Femur (tissue), 1 donor: Measurements from ENCODE around the gene FBRSL1.

ENCODE experiments used
- DNase-seq: peaks from one replicate; pipeline ENCODE4 v3.0.0-alpha.2; 2017

The FBRSL1 gene

GRCh38 chr12:132513458-132514135 lies 23.6 kb downstream of the FBRSL1 start:
- no peak for DNase-seq

DNA sequence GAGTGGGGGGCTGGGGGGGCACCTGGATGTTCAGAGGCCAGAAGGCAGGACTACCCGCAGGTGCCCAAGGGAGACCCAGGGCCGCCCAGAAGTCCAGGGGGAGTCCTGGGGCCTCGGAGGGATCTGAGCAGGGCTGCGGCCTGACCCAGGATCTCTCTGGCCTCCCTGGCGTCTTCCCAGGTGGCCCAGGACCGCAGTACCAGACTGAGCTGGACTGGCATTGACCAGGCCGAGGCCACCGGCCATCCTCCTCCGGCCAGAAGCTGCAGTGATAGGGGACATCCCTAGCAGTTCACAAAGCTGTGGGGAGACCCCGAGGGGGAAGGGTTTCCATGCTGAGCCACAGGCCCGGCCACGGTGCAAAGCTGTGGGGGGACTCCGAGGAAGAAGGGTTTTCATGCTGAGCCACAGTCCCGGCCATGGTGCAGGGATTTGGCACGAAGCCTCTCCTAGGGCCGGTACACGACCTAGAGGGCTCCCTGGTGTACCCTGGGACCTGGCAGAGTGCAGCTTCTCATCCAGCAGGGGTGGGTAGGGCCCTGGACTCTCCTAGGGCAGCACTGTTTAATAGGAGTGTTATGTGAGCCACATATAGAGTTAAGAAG lies 24.4 kb downstream of the FBRSL1 start:
- DNase-seq = no peak

GRCh38 chr12:132514838-132515237 lies 24.9 kb downstream of the FBRSL1 start:
- no peak for DNase-seq

- DNase-seq = no peak
Measured at GRCh38 chr12:132516095-132517012, 26.4 kb downstream of the FBRSL1 start.

DNA sequence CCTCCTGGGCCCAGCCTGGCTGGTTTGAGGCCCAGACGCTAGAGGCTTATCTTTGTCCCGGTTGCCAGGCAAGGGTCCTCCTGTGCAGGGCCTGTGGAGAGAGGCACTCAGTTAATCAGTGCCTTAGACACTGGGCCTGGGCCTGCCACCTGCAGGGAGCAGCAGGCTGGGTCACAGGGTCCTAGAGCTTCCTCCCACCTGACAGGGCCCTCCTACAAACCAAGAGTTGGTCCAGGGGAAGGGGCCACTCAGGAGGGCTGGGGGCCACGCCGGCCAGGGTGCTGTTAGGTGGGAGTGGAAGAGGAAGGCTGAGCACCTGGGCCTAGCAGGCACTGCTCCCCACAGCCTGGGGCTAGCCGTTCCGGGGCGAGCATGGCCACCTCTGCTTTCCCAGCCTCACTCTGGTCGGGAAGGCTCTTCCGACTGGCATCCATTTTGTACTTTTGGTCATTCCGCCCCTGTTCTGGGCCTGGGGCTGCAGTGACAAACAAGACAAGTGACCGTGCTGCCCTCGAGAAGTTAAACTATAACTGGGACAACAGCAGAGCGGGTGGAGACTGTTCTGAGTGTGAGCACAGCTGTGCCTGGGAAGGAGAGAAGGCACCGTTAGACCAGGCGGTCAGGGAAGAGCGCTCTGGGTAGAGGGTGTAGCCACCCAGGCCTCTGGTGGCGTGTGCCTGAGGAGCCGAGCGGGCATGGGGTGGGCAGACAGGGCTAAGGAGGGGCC lies 27.2 kb downstream of the FBRSL1 start:
- no peak for DNase-seq

DNA sequence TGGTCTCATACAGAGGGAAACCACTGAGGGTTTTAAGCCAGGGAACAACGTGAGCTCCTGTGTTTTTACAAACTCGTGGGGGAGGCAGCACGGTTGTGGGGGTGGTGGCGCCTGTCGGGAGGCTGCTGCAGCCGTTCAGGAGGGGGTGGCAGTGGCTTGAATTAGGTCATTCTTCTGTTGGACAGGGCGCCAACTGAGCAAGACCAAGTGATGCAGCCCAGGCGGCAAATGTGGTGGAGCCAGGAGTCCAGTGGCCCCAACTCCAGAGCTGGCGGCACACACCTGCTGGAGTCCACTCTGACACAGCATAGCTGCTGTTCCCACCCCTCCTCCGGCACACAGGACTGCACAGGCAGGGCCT lies 27.8 kb downstream of the FBRSL1 start:
- no peak for DNase-seq

DNA sequence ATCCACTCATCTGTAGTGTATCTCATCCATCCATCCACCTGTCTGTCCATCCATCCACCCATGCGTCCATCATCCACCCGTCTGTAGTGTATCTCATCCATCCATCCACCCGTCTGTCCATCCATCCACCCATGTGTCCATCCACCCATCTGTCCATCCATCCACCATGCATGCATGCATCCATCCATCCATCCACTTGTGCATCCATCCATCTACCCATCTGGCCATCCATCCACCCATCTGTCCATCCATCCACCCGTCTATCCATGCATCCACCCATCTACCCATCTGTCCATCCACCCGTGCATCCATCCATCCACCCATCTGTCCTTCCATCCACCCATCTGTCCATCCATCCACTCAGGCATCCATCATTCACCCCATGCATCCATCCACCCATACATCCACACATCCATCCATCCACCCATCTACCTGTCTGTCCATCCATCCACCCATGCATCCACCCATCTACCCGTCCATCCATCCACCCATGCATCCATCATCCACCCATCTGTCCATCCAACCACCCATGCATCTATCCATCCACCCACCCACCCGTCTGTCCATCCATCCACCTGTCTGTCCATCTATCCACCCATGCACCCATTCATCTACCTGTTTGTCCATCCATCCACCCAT lies 28.5 kb downstream of the FBRSL1 start:
- DNase-seq = no peak

DNA sequence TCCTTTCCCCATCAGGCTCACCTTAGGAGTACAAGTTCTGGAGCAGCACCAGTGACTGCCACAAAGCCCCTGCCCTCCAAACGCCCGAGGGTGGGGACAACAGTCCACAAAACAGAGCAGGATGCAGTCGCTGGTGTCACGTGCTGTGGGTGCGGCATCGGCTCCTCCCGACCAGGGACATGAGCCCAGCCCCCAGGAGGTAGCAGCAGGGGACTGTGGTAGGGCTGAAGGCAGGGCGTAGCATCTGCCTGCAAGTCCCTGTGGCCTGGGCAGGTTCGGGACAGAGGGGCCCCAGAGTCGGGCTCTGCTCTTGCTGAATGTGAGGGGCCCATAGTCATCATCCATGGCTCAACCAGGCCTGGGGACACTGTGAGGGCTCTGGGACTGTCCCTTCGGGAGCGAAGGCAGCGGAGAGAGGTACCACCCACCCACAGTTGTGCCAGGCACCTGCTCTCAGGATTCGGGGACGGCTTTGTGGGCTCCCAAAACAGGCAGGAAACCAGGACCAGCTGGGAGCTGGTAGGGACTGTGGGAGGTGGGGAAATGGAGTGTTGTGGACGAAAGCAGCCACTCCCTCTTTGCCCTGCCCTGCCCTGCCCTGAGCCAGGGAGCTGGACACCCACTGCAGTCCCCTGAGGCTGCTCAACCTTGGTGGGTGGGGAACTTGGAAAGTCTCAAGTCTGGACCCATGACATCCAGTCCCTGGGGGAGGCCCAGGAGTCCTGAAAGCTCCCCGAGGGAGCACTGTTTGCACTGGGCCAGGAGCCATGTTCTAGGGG lies 30.7 kb downstream of the FBRSL1 start:
- DNase-seq = no peak

DNA sequence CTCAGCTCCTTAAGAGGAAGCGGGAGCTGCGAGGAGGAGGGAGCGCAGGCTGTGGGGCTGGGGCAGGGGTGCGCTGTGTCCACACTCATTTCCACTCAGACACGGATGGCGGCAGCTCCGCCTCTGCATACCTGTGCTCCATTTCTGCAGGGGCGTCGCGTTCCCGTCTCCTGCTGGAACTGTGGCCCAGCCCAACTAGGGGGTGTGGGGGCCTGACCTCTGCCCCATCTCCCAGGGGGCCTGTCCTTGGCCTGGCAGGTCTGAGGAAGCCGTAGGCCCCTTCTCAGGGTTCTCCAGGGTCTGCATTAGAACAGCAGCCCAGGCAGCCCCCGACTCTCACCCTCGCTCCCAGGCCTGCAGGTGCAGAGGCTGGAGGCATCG lies 31.2 kb downstream of the FBRSL1 start:
- DNase-seq = no peak

- no peak for DNase-seq
Measured at GRCh38 chr12:132521712-132522292, 31.9 kb downstream of the FBRSL1 start.

GRCh38 chr12:132522592-132523380 lies 32.8 kb downstream of the FBRSL1 start:
- DNase-seq = no peak

- DNase-seq = peak; percentile 78
Measured at GRCh38 chr12:132523576-132524331, 33.8 kb downstream of the FBRSL1 start.

DNA sequence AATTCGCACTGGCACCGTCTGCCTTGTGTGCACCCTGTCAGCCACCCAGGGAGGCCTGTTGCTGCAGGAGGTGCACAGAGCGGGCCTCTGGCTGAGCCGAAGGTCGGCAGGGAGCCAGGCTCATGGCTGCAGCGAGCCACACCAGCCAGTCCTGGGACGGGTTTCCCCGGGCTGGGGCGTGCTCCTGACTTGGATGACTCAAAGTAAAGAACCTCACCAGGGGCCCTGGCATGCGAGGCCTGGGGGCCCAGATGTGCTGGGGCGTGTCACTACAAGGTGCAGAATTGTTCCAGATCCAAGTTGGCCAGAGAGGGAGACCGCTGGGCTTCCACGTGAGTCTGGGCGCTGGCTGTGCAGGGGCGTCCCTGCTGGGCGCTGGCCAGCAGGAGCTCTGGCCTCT lies 34.5 kb downstream of the FBRSL1 start:
- no peak for DNase-seq

DNA sequence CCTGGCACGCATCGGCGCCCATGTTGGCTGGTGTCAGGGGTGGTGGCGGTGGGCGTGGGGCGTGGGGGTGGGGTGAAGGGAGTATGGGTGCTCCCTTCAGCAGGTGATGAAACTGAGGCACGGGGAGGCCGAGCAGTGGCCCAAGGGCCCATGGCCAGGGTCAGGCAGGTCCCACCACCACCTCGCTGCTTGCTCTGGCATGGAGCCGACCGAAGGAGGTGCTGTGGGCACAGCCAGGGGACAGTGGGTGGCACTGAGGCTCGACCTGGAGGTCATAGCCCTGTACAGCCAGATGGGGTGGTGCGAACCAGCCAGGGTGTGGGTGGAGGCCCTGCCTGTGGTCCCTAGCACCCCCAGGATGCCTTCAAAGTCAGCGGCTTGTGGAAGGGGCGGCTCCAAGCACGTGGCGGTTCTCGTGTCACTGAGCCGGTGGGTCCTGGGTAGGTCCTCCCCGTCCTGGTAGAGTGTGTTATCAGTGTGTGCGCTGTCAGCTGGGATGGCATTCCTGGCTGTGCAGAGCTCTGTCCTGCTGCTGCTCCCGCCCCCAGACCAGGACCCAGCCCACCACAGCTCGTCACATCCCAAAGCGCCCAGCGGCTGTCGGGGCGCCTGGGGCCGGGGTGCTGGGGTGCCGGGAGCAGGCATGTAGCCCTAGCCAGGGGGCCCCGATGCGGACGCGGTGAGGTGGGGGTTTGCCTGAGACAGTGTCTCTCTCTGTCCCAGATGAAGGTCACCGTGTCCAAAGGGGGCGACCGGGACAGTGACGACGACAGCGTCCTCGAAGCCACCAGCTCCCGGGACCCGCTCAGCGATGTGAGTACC lies 35.3 kb downstream of the FBRSL1 start:
- DNase-seq = no peak

DNA sequence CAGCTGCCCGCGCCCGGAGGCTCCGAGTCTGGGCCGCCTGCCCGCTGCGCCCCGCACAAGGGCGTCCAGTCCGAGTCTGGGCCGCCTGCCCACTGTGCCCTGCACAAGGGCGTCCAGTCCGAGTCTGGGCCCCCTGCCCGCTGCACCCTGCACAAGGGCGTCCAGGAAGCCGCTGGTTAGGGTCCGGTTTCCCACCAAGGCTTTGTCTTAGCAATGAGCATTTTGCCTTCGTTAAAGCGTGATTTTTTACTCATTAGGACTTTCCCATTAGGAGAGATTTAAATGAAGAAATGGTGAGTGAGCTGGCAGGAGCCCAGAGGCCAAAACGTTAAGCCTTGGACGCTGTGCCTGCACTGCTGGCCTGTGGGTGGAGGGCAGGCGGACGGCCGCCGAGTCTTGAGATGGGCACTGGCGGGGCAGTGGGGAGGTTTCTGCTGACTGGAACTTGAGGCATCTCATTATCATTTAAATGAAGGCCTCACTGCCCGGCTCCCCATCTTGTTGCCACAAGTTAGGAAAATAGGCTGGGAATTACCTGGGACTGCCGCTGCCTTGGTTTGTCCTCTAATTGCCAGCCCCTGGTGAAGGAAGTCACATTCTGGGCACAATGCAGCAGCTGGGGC lies 36.0 kb downstream of the FBRSL1 start:
- DNase-seq = no peak

GRCh38 chr12:132527186-132527882 lies 37.4 kb downstream of the FBRSL1 start:
- DNase-seq = no peak

DNA sequence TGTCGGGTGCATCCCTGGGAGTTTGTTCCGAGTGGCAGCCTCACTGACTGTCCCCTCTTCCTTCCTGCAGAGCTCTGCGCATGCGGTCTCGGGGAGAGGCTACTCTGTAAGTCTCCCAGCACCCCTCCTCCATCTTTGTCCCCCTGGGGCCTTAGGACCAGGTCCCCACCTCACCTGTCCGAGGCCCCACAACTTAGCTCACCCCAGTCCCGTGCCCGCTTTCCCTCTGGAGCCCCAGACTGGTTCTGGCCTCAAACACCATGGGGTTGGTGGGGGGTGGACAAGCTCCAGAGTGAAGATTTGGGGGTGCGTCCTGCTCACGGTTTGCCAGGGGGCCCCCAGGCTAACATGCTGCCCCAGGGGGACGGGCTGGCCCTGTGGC lies 37.9 kb downstream of the FBRSL1 start:
- no peak for DNase-seq

DNA sequence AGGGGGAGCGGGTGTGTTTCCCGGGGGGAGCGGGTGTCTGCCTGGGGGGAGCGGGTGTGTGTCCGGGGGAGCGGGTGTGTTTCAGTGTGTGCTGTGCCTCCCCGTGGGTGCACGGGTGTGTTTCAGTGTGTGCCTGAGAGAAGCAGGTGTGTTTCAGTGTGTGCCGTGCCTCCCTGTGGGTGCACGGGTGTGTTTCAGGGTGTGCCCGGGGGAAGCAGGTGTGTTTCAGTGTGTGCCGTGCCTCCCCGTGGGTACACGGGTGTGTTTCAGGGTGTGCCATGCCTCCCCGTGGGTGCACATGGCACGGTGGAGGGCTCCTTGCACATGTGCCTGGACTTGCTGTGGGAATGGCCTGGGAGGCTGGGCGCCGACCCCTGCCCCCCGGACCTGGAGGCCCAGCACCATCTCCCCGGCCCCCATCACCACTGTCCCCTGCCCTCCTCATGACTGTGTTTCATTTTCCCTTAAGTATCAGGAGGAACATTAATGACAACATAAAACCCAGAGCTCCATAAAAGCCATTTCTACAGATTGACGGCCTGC lies 38.7 kb downstream of the FBRSL1 start:
- no peak for DNase-seq
